Gastroesophageal sphincter (tissue), 4 donors: ENCODE data around the gene FRMD5. TPM values are rescaled to one million over a fixed set of nuclear protein-coding genes. Genes with fewer than 3 reads are reported as not detected.

ENCODE experiments used
- ATAC-seq: fragments of 150-250 bp; one replicate; pipeline ENCODE4 v1.9.1; 2016; ENCODE audit warnings: mild to moderate bottlenecking, moderate library complexity
- H3K27ac ChIP-seq, 4 donors: fragments of 200-600 bp; sonication (generic) in 3 of 4; 1 replicate in 3 of 4; 2 replicates in 1 of 4; pipeline ENCODE4 v1.5.1; 2016 to 2019
- H3K27me3 ChIP-seq: fragments of 200-600 bp; sonication (generic); one replicate; pipeline ENCODE4 v1.5.1; 2019
- H3K36me3 ChIP-seq, 2 donors: fragments of 200-600 bp; sonication (generic); one replicate each; pipeline ENCODE4 v1.5.1; 2019; ENCODE audit warnings: control low read depth in 1 of 2
- H3K4me1 ChIP-seq, 3 donors: fragments of 200-600 bp; sonication (generic); 1 replicate in 2 of 3; 2 replicates in 1 of 3; pipeline ENCODE4 v1.5.1; 2016 to 2019; ENCODE audit warnings: control low read depth in 2 of 3
- H3K4me3 ChIP-seq, 2 donors: fragments of 200-600 bp; sonication (generic); one replicate each; pipeline ENCODE4 v1.5.1; 2019; ENCODE audit warnings: mild to moderate bottlenecking in 1 of 2, moderate library complexity in 1 of 2
- H3K9me3 ChIP-seq, 3 donors: fragments of 200-600 bp; sonication (generic); one replicate each; pipeline ENCODE4 v1.5.1; 2017 to 2019; ENCODE audit warnings: control low read depth in 2 of 3
- EP300 ChIP-seq: sonication (generic); formaldehyde crosslinking; IDR thresholded peaks from one replicate; pipeline ENCODE4 v1.6.1; 2017; ENCODE audit warnings: antibody characterized with exemption, mild to moderate bottlenecking
- POLR2A ChIP-seq, 2 donors: fragments of 450-650 bp; IDR thresholded peaks; one replicate each; pipeline ENCODE4 v1.6.1; 2017; ENCODE audit warnings: antibody characterized with exemption in 2 of 2, mild to moderate bottlenecking in 2 of 2, moderate library complexity in 1 of 2
- POLR2AphosphoS5 ChIP-seq: sonication (generic); formaldehyde crosslinking; IDR thresholded peaks from one replicate; pipeline ENCODE4 v1.6.1; 2017; ENCODE audit warnings: antibody characterized with exemption
- WGBS, 2 donors: methylation state at CpG; one replicate each; pipeline ENCODE4 v1.1.5; 2018; ENCODE audit warnings: low coverage in 1 of 2; 5-methylcytosine and 5-hydroxymethylcytosine counted together
- total RNA-seq, 4 donors: library from RNA; depleted of rRNA; stranded (reverse); fragments of >200 nt; gene quantifications; one replicate each; pipeline ENCODE4 v1.1.0, GENCODE V29; 2016
- TF ChIP-seq, protein P1 (sequence below), 4 experiments: fragments of 200-600 bp in 2 of 4; fragments of 450-650 bp in 2 of 4; sonication (generic) in 1 of 4; IDR thresholded peaks; one replicate each; pipeline ENCODE4 v1.5.1; 2017 to 2019; ENCODE audit warnings: antibody characterized with exemption in 4 of 4, mild to moderate bottlenecking in 2 of 4, moderate library complexity in 2 of 4

Gene FRMD5
- total RNA-seq, 4 donors from 2014 or later, result 0.47 to 1.2 (median 0.90) TPM

DNA sequence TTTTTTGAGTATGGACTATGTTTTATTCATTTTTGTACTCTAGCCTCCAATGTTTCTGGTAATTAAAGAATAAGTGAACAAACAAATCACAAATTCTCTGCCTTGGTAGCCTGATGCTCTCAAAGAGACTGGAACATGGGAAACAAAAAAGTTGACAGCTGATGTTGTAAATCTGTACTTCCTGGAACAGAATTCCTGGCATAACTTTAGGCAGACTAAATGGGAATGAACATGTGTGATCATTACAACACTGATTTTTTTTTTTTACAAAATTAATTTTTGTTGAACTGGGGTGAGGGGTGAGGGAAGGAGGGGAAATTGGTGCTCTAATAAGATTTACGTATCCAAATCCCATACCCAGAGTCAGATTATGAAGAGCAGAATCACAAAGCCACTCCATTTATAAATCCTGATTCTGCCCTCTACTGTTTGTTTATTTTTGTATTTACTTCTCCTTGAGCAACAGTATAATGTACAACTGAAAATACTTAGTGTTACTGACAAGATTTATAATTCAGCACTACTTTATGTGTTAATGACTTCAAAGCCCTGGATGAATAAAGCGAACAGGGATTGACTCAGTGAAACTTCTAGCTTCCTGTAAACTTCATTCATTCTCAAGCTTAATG is 165.0 kb downstream of the FRMD5 start:
- no peak for ATAC-seq
- TF ChIP-seq EP300 (no peak), POLR2A (IDR thresholded peaks at IDR 0.05) (no peak), POLR2AphosphoS5 (no peak)
- TF ChIP-seq, protein P1, sequence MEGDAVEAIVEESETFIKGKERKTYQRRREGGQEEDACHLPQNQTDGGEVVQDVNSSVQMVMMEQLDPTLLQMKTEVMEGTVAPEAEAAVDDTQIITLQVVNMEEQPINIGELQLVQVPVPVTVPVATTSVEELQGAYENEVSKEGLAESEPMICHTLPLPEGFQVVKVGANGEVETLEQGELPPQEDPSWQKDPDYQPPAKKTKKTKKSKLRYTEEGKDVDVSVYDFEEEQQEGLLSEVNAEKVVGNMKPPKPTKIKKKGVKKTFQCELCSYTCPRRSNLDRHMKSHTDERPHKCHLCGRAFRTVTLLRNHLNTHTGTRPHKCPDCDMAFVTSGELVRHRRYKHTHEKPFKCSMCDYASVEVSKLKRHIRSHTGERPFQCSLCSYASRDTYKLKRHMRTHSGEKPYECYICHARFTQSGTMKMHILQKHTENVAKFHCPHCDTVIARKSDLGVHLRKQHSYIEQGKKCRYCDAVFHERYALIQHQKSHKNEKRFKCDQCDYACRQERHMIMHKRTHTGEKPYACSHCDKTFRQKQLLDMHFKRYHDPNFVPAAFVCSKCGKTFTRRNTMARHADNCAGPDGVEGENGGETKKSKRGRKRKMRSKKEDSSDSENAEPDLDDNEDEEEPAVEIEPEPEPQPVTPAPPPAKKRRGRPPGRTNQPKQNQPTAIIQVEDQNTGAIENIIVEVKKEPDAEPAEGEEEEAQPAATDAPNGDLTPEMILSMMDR (IDR thresholded peaks at IDR 0.05), result no peak
- no peak overlapping the region for H3K27ac ChIP-seq
- peaks cover 0 to 3% (median 0%) of the 10 kb centered on the region in 3 donors for H3K4me1 ChIP-seq
- no peak overlapping the region for H3K4me3 ChIP-seq
- peaks cover 4% of the 10 kb centered on the region for H3K27me3 ChIP-seq
- 51 to 64% methylated on average over 2 of the region's 2 CpGs for WGBS, 2 donors
- H3K9me3 ChIP-seq, result no peaks in the 10 kb centered on the region
- no peaks in the 10 kb centered on the region for H3K36me3 ChIP-seq

DNA sequence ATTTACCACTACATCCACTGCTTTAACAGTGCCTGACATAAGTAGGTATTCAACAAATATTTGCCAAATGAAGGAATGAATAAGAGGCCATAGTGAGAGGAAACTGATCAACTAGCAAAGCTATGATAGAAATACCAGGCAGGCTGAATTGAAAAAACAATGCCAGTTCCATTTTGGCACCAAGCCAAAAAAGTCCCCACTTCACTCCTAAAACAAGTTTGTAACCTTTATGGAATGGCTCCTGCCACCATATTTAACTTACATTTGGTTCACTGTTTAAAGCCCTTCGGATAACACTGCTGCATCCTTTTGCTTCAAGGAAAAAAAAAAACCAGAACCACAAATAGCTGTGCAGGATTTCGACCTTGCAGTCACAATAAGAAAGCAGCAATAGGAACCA is 166.1 kb downstream of the FRMD5 start:
- TF ChIP-seq, protein P1 (IDR thresholded peaks at IDR 0.05), result no peak
- TF ChIP-seq POLR2A (IDR thresholded peaks at IDR 0.05) (no peak), EP300 (no peak), POLR2AphosphoS5 (no peak)
- no peak for ATAC-seq
- H3K27me3 ChIP-seq, result peaks cover 4% of the 10 kb centered on the region
- H3K36me3 ChIP-seq, result no peaks in the 10 kb centered on the region
- no peaks in the 10 kb centered on the region for H3K4me1 ChIP-seq
- H3K4me3 ChIP-seq, result no peak overlapping the region
- 38 to 76% methylated on average over 2 of the region's 2 CpGs for WGBS, 2 donors
- no peaks in the 10 kb centered on the region for H3K9me3 ChIP-seq
- no peak overlapping the region for H3K27ac ChIP-seq

DNA sequence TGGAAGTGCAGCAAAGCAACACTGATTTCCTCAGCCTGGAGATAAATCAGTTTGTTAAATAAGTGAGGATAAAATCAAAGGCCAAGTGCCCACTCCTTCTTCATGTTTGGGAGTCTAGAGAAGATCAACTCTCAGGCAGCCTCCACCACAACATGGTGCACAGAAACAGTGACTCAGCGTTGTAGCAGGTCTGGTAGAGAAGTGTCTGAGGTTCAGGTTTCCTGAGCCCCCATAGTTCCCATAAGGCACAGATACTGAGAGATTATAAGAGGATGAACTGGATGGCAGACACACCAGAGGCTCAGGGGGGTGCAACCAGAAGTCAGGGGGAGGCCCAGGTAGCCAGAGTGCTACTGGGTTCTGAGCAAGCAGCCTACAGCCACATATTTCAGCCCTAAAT is 166.7 kb downstream of the FRMD5 start:
- H3K36me3 ChIP-seq, result no peaks in the 10 kb centered on the region
- H3K4me3 ChIP-seq, result no peak overlapping the region
- H3K4me1 ChIP-seq, result no peaks in the 10 kb centered on the region
- 57 to 100% methylated on average over 1 of the region's 1 CpG for WGBS, 2 donors
- H3K9me3 ChIP-seq, result no peaks in the 10 kb centered on the region
- peaks cover 4% of the 10 kb centered on the region for H3K27me3 ChIP-seq
- no peak for TF ChIP-seq POLR2AphosphoS5
- no peak for TF ChIP-seq EP300
- no peak for TF ChIP-seq POLR2A (IDR thresholded peaks at IDR 0.05)
- TF ChIP-seq, protein P1 (IDR thresholded peaks at IDR 0.05), result no peak
- ATAC-seq, result no peak
- H3K27ac ChIP-seq, result no peak overlapping the region

DNA sequence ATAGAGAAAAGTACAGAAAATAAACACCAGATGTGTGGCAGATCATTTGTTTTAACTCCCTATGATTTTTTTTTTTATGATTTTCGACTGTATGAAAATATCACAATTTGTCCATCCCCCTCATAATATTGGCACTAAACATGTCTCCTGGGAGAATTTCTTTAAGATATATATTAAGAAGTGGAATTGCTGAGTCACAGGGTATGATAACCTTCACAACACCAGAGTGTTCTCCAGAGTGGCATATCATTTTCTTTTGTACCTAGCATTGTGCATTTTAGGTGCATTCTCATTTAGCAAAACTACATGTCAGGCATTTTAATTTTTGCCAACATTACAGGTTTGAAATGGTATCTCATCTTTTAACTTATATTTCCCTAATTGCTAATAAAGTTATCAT is 170.9 kb downstream of the FRMD5 start:
- no peaks in the 10 kb centered on the region for H3K36me3 ChIP-seq
- no peaks in the 10 kb centered on the region for H3K4me1 ChIP-seq
- H3K27ac ChIP-seq, result no peak overlapping the region
- 50 to 61% methylated on average over 1 of the region's 1 CpG for WGBS, 2 donors
- TF ChIP-seq EP300 (no peak), POLR2AphosphoS5 (no peak), POLR2A (IDR thresholded peaks at IDR 0.05) (no peak)
- TF ChIP-seq, protein P1 (IDR thresholded peaks at IDR 0.05), result no peak
- no peak for ATAC-seq
- H3K4me3 ChIP-seq, result no peak overlapping the region
- H3K27me3 ChIP-seq, result peaks cover 9% of the 10 kb centered on the region
- no peaks in the 10 kb centered on the region for H3K9me3 ChIP-seq

DNA sequence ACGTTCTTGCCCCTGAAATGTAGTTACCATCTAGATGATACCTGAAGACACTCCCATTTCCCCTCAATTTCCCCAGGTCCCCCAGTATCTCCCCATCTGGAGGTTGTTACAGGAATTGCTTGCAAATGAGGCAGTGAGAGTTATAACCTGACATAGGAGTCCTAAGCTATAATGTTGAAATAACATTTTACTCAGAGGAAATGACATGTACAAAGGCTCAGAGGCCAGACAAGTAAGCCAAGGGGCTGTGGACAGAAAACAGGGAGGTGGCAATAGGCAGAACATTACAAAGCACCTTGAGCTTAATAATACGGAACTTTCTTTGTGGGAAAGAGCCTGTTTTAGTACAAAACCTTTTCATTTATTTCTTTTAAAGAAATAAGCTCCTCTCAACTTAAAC is 171.9 kb downstream of the FRMD5 start:
- Histone ChIP-seq H3K4me1 (no peaks in the 10 kb centered on the region), H3K9me3 (no peaks in the 10 kb centered on the region), H3K27ac (no peak overlapping the region), H3K4me3 (no peak overlapping the region), H3K36me3 (no peaks in the 10 kb centered on the region), H3K27me3 (peaks cover 9% of the 10 kb centered on the region)
- TF ChIP-seq POLR2A (IDR thresholded peaks at IDR 0.05) (no peak), POLR2AphosphoS5 (no peak), EP300 (no peak)
- TF ChIP-seq, protein P1 (IDR thresholded peaks at IDR 0.05), result no peak
- WGBS, 2 donors, result 67 to 86% methylated on average over 2 of the region's 2 CpGs
- ATAC-seq, result no peak
